Eye (tissue), 1 donor: Measurements from ENCODE around the gene SLC38A2.
A peak's percentile ranks its signal among the peaks of the same experiment; 100 is the strongest.

Source experiments
- DNase-seq: peaks from one replicate; pipeline ENCODE4 v3.0.0-alpha.2; 2015

Gene SLC38A2

GRCh38 chr12:46374310-46374709, 1.7 kb upstream of the SLC38A2 start:
- DNase-seq: no peak

GRCh38 chr12:46373301-46374296, 1.0 kb upstream of the SLC38A2 start:
- peak; percentile 89 for DNase-seq

- peak; percentile 85 for DNase-seq
These were observed 642 bp downstream of the SLC38A2 start for GRCh38 chr12:46371718-46372543.

- DNase-seq: peak; percentile 97
These were observed 1.5 kb downstream of the SLC38A2 start for GRCh38 chr12:46370792-46371717.

- DNase-seq: no peak
These were observed 2.2 kb downstream of the SLC38A2 start for GRCh38 chr12:46370380-46370734.

GRCh38 chr12:46369474-46370379, 2.8 kb downstream of the SLC38A2 start:
- DNase-seq: no peak

- no peak for DNase-seq
These were observed 3.5 kb downstream of the SLC38A2 start for GRCh38 chr12:46369095-46369473.

GRCh38 chr12:46368684-46369083, 3.9 kb downstream of the SLC38A2 start:
- no peak for DNase-seq

- no peak for DNase-seq
These were observed 4.4 kb downstream of the SLC38A2 start for GRCh38 chr12:46368138-46368537.

GRCh38 chr12:46367351-46368029, 5.1 kb downstream of the SLC38A2 start:
- DNase-seq: no peak

- DNase-seq: no peak
These were observed 5.8 kb downstream of the SLC38A2 start for GRCh38 chr12:46366771-46367170.

- DNase-seq: no peak
These were observed 6.6 kb downstream of the SLC38A2 start for GRCh38 chr12:46365951-46366379.

GRCh38 chr12:46364777-46365580, 7.6 kb downstream of the SLC38A2 start:
- DNase-seq: no peak

- DNase-seq: no peak
These were observed 8.3 kb downstream of the SLC38A2 start for GRCh38 chr12:46364300-46364696.

GRCh38 chr12:46363582-46364299, 8.8 kb downstream of the SLC38A2 start:
- no peak for DNase-seq

GRCh38 chr12:46362895-46363581, 9.5 kb downstream of the SLC38A2 start:
- no peak for DNase-seq

GRCh38 chr12:46361667-46362034, 10.9 kb downstream of the SLC38A2 start:
- no peak for DNase-seq

- no peak for DNase-seq
These were observed 11.5 kb downstream of the SLC38A2 start for GRCh38 chr12:46360908-46361666.
